HG02943 (cell line): ENCODE data around the gene PCID2.
"Not testable (repeated sequence)": the region's sequence is repeated elsewhere in the genome, so short reads cannot be mapped to it uniquely, and the experiment has no call there.

Experiments used
- ATAC-seq: cut with Tn5 transposase; IDR thresholded peaks from one replicate; pipeline ENCODE4 v1.9.1; 2021; ENCODE audit warnings: mild to moderate bottlenecking, low read depth, moderate library complexity; ENCODE audit not compliant: unreplicated experiment

Gene PCID2

DNA sequence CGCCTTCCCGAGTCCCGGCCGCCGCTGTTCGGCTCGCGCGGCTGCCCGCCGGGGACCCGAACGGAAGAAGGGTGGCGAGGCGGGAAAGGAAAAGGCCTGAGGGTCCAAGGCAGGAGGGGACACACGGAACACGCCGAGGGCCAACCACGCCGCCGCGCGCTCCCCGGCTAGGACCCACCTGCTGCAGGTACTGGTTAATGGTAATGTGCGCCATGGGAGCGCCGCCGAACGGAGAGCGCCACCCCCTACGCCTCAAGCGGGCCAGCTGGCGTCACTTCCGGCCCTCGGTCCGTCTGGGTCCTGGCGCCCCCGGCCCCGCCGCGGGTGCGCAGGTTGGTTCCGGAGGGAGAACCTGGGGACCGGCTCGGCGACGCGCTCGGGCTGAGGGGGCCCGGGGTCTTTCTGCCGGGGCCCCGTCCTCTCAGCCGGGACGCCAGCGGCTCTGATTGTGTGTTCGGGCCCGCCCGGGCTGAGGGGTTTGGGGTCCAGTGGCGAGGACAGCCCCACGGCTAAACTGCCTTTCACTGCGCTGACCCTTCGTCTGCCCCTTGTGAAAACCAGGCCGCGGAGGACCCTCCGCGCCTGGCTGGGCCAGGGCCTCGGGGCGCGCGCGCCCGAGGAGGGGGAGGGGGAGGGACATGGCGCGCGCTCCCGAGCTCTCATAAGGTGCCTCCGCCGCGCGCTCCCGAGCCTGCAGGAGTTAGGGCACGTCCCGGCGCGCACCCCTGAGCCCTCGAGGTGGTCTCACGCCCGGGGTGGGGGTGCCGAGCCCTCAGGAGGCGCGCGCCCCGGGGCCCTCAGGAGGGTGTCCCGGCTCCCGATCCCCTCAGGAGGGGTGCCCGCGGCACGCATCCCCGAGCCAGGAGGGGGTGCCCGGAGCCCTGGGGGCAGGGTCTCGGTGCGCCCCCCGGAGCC is at the start of gene PCID2:
PCID2 (minus strand) TSS at position 249 of the 915 bp plus-strand sequence; CDS start at position 214, 35 bp downstream.
- peak; percentile 76 for ATAC-seq

DNA sequence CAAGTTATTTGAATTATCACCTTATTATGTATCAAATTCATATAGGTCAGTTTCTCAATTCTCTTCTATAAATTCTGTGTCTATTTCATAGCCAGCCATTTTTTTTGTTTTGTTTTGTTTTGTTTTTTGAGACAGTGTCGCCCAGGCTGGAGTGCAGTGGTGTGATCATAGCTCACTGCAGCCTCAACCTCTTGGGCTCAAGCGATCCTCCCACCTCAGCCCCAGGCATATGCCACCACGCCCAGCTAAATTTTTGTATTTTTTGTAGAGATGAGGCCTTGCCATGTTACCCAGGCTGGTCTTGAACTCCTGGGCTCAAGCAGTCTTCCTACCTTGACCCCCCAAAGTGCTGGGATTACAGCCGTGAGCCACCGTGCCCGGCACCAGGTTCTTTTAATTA is 49.4 kb upstream of the PCID2 start:
- ATAC-seq, result not testable (repeated sequence)

DNA sequence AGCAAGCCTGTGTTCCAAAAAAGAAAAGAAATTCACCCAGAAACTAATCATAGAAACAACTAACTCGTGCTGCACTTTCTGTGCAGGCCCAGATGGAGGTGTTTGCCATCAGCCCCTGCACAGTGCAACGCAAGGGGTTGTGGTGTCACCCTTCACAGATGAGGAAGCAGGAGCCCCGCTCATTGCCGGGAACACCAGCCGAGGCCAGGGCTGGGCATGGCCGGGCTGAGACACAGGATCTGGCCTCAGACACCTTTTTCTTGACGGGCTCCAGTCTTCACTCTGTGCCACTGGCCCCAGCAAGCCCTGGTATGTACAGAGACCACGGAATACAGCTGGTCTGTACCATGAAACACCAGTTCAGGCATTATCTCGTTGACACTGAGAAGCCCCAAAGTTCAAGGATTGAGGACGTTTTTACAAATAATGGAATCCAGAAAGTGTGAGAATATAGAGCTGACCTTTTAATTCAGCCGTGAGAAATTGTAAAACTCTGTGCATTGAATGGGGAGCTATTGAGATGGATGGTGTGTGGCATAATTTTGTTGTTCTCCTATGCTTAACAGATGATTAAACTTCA is 44.1 kb upstream of the PCID2 start:
- ATAC-seq, result no peak

DNA sequence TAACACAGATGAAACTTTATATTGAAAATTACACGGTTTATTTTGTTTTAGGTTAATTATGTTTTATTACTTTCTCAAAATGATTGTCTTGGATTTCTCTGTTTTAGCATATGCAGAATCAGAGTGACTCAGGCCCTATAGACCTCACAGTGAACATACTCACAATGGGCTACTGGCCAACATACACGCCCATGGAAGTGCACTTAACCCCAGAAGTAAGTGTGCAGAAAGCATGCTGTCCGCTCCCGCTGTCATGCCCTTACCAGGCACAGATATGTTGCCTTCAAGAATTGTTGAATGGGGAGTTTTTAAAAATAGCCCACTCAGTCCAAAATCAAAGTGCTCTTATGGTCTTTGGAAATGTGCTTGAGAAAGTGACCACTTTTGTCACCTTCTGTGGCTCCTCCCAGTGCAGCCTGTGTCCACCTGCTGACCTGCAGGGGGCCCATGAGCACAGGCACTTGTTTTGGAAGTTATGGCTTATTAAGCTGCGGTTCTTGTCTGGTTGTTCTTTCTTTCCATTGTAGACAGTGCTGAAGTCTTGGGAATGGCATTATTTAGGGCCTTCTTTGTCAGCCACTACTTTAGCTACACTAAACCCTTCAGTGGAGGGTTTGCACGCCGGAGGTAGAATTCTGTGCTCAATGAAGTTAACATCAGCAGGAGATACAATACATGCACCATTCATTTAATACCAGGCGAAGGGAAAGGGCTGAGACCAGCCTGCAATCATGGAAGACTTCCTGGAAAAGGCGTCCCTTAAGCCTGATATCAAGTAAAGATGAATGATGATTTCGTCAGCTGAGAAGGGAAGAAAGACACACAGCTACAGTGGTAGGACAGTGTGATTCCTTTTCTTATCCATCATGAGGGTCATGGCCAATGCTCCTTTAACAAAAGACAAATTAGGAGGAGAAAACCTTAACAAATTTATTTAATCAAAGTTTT is 37.7 kb upstream of the PCID2 start:
- ATAC-seq, result no peak

DNA sequence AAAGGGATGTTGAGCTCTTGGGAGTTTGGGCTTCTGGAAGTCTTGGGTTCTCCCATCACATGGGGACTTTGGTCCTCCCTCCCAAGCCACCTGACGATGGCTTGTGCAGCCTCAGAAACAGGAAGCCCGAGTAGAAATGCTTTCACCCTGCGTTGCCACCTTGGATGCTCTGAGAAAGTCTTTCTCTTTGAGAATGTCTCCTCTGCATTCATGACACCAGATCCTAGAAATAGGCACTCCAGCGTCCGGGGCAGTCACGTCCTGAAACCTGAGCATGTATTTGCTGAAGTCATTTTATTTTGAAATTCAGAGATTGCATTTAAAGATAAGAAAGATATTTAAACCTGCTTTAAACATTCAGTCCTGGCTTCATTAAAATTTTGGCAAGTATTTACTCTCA is 35.4 kb upstream of the PCID2 start:
- no peak for ATAC-seq

DNA sequence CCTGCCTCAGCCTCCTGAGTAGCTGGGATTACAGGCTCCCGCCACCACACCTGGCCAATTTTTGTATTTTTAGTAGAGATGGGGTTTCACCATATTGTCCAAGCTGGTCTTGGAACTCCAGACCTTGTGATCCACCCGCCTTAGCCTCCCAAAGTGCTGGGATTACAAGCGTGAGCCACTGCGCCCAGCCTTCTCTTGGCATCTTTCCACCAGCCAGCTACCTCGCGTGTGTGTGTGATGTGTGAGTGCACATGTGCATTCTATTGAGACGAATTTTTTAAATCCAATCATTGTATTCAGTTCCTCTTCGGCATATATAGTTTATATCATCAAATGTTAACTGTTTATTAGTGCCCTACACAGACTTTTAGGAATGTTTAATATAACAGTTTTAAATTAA is 33.2 kb upstream of the PCID2 start:
- not testable (repeated sequence) for ATAC-seq

DNA sequence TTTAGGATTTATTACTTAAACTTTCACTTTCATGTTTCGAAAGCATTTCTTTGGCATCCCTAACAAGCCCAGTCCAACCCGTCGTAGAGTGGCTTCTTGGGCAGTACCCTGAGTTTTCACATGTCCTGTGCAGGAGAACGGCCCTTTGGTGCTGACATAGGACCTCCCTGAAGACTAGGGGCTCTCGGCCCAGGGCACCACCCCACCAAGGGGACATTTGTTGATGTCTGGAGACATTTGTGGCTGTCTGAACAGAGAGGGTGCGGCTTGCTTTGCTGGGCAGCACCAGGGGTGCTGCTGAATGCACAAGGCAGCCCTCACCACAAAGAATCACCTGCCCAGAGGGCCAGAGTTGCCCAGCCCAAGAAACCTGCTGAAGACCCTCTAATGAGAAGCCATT is 31.5 kb upstream of the PCID2 start:
- no peak for ATAC-seq

DNA sequence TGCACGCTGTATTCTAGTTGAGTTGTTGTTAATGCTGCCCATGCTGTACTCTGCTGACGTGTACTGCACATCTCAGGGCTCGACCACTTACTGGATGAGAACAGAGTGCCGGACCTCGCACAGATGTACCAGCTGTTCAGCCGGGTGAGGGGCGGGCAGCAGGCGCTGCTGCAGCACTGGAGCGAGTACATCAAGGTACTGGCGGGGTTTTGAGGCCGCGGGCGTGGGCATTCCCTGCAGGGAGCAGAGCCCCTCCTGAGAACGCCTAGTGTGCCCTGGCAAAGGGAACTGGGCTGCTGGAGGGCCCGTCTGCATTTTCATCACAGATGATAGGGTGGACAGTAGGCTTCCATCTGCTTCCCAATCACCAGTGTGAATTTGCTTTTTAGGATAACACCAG is 30.9 kb upstream of the PCID2 start:
- no peak for ATAC-seq

DNA sequence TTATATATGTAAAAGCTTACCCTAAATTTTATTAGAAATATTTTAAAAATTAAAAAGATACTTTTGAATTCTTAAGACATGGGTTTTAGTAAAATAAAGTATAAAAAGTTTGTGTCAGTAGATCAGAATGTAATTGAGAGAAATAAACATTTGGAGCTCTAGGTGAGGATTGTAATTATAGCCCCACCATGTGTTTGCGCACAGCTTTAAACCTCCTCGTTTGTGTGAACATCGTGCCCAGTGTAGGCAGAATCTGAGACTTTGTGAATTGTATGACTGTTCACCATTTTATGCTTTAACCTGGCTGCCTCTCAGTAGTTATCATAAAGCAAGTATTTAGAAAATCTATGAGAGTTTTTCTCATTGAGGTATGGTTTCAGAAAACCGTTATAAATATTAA is 30.1 kb upstream of the PCID2 start:
- ATAC-seq, result no peak

DNA sequence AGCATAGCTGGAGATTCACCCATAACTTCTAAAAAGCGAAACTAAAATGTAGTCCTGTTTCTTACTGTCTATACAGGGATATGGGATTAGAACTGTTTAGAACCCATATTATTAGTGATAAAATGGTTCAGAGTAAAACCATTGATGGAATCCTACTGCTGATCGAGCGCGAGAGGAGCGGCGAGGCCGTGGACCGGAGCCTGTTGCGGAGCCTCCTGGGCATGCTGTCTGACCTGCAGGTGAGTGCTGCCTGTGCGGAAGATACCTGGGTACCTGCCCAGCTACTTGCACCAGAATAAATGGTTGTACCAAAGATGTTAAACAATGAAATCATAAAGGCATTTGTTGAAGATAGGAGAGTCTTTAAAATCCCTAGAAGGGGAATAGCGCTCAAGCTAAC is 24.6 kb upstream of the PCID2 start:
- no peak for ATAC-seq

DNA sequence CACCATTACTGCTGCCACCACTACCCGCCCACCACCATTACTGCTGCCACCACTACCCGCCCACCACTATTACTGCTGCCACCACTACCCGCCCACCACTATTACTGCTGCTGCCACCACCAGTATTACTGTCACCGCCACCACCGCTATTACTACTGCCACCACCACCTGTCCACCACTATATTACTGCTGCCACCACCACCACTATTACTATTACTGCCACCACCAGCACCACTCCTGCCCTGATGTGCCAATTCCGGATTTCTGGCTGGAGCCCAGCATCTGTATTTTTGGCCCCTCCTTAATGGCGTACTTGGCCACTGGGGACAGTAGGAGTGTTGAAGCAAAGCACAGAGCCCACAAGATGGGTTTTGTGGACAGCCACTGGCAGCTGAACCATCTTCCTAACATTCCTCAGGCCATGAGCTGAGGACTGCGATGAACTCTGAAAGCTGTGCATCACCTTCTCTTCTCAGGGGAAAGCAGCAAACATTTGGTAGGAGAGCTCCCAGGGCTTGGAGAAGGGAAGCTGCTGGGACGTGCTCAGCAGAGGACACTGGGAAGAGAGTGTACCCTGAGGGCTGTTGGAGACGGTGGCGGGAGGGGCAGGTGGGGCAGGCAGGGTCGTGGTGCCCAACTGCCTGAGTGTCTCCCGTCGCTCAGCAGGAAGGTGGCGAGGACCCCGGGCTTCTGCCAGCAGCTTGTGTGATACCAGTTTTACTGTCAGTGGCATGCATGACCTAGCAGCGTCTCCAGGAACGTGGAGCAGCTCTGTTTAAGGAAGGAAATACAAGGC is 23.9 kb upstream of the PCID2 start:
- ATAC-seq, result no peak

DNA sequence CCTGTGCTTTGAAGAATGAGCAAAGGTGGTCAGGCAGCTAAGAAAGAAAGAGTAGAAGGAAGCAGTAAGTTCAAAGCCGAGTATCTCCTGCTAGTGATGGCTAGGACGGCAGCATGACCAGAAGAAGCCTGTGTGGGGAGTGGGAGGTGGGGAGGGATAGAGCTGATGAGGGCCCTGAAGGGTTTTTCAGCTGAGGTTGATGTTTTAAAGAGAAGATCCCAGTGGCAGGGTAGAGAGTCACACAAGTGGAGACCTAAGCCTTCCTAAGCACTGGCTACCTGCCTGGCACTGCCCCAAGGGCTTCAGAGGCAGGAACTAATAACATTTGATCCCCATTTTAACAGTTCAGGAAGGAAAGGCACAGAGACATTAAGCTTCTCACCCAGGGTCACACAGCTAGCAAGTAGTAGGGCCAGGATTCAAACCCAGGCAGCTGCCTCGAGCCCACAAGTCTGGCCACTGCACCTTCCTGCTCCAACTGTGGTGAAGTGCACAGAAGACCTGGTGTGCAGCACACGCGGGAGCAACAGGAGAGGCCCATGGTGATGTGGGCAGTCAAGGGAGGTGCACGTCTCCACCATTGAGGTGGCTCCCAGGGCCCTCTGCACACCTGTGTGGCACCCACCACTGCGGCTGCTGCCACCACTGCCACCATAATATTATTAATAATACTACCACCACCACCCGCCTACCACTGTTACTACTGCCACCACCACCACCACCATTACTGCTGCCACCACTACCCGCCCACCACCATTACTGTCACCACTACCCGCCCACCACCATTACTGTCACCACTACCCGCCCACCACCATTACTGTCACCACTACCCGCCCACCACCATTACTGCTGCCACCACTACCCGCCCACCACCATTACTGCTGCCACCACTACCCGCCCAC is 23.1 kb upstream of the PCID2 start:
- no peak for ATAC-seq

DNA sequence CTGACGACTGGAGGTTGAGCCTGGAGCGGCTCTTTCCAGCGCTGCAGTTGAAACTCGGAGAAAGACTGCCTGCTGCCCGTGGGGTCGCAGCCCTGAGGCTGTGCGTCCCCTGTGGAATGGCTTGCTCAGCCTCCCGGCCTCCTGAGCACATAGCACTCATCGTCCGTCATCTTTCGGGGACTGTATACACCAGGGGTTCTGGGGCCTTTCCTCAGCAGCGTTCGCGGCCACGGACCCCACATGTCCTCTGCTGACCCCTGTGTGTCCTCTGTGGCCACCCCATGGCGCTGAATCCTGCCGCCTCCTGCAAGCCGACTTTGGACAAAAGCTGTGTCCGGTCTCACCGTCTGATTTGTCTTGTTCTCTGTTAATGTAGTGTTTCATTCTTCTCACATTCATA is 21.3 kb upstream of the PCID2 start:
- ATAC-seq, result no peak

DNA sequence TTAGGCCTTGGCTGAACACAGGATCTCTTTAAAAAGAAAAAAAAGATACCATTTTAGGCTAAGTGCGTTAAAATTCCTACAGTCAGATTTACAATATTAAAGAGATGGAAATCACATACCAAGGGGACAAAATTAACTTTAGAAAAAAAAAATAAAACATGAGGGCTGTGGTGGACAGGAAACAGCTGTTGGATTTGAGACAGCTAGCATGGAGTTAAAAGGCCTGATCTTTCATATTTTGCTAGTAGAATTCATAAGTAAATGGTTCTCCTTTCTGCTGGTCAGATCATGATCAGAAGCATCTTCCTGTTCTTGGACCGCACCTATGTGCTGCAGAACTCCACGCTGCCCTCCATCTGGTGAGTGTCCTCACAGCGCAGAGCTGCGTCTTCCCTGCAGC is 20.7 kb upstream of the PCID2 start:
- no peak for ATAC-seq

DNA sequence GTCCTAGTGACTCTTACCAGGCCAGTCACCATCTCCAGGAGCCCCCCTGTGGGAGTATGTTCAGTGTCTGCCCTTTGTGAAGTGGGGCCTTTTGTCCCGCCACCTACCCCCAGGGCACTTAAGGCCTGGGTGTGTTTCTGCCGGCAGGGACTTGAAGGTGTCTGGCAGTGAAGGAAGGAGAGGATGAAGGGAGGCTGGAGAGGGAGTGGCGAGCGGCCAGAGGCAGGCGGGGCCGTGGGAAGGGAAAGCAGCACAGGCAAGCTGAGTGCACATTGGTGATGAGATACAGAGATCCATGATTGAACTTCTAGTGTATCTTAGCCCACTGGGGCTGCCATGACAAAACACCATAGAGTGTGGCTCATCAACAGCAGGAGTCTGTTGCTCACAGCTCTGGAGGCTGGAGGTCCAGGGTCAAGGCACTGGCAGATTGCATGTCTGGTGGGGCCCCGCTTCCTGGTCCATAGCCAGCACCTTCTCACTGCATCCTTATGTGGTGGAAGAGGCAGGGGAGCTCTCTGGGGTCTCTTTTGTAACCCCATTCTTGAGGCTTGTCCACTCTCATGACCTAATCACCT is 18.5 kb upstream of the PCID2 start:
- ATAC-seq, result no peak

DNA sequence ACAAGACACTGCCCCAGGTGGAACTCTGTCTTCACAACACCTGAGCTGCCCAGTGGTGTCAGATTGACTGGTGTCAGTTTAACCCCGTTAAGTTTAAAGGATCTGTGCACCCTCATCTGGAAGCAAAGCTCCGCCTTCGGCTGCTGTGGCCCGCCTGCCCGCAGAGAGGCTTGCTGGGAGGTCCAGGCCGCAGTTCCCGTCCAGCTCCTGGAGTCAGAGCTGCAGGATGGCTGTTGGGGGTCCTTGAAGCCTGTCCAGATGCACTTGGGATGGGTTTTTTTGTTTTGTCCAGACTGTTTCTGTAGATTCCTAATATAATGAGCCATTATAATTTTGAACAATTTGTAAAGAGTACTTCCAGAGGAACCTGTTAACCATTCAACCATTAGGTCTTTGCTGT is 17.0 kb upstream of the PCID2 start:
- no peak for ATAC-seq

DNA sequence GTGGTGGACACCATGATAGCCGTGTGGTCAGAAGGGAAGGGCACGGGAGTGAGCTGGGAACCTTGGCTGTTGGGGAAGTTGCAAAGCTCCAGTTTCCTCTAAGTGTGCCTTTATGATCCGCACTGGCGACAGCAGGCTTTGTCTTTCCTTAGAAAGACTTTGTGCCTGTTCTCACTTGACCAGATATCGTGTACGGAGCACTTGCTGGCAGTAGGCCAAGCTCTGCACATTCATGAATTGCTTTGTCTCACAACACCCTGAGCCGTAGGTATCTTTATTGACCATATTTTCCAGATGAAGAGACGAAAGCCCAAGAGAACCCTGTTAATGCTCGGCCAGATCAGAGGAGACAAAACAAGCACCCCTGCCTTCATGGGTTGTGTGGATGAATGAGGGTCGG is 16.0 kb upstream of the PCID2 start:
- no peak for ATAC-seq

DNA sequence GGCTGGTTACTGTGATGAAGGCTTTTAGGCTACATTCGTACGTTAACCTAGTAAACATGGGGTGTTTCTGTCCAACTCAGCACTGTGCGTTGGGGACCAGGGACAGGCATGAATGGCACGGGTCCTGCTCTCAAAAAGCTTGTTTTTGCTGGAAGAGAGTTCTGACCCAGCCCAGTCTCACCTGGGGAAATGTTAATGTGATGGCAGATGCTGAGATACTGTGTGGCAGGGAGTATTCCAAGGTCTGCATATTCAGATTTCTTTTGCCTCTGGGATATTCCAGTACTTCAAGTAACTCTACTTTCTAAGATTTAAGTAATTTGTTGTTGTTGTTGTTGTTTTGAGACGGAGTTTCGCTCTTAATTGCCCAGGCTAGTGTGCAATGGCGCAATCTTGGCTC is 14.6 kb upstream of the PCID2 start:
- no peak for ATAC-seq

DNA sequence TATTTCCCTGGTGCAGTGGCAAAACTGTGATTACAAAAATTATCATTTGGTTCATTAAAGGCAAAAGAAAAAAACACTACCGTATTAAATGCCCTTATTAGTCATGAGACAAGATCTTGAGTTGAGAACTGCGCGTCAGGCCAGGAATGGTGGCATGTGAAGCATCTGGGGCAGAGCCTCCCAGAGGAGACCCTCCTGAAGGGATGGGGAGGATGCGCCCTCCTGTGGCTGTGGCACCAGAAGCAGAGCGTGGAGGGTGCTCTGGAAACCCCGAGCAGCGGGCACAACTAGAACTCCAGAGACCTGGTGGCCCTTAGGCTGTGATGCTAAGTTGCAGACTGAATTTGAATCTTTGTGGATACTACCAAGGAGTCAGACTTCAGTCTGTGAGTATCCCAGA is 12.4 kb upstream of the PCID2 start:
- ATAC-seq, result no peak
